Gastroesophageal sphincter (tissue), 4 donors: Measurements from ENCODE around the gene RIPOR3. TPM values are rescaled to one million over a fixed set of nuclear protein-coding genes. Genes with fewer than 3 reads are reported as not detected.
"Not testable (repeated sequence)": the region's sequence is repeated elsewhere in the genome, so short reads cannot be mapped to it uniquely, and the experiment has no call there.

Experiments
- ATAC-seq: fragments of 150-250 bp; one replicate; pipeline ENCODE4 v1.9.1; 2016; ENCODE audit warnings: mild to moderate bottlenecking, moderate library complexity
- H3K27ac ChIP-seq, 4 donors: fragments of 200-600 bp; sonication (generic) in 3 of 4; 1 replicate in 3 of 4; 2 replicates in 1 of 4; pipeline ENCODE4 v1.5.1; 2016 to 2019
- H3K27me3 ChIP-seq: fragments of 200-600 bp; sonication (generic); one replicate; pipeline ENCODE4 v1.5.1; 2019
- H3K36me3 ChIP-seq, 2 donors: fragments of 200-600 bp; sonication (generic); one replicate each; pipeline ENCODE4 v1.5.1; 2019; ENCODE audit warnings: control low read depth in 1 of 2
- H3K4me1 ChIP-seq, 3 donors: fragments of 200-600 bp; sonication (generic); 1 replicate in 2 of 3; 2 replicates in 1 of 3; pipeline ENCODE4 v1.5.1; 2016 to 2019; ENCODE audit warnings: control low read depth in 2 of 3
- H3K4me3 ChIP-seq, 2 donors: fragments of 200-600 bp; sonication (generic); one replicate each; pipeline ENCODE4 v1.5.1; 2019; ENCODE audit warnings: mild to moderate bottlenecking in 1 of 2, moderate library complexity in 1 of 2
- H3K9me3 ChIP-seq, 3 donors: fragments of 200-600 bp; sonication (generic); one replicate each; pipeline ENCODE4 v1.5.1; 2017 to 2019; ENCODE audit warnings: control low read depth in 2 of 3
- CTCF ChIP-seq, 4 experiments: fragments of 200-600 bp in 2 of 4; fragments of 450-650 bp in 2 of 4; sonication (generic) in 1 of 4; IDR thresholded peaks; one replicate each; pipeline ENCODE4 v1.5.1; 2017 to 2019; ENCODE audit warnings: antibody characterized with exemption in 4 of 4, mild to moderate bottlenecking in 2 of 4, moderate library complexity in 2 of 4
- EP300 ChIP-seq: sonication (generic); formaldehyde crosslinking; IDR thresholded peaks from one replicate; pipeline ENCODE4 v1.6.1; 2017; ENCODE audit warnings: antibody characterized with exemption, mild to moderate bottlenecking
- POLR2A ChIP-seq, 2 donors: fragments of 450-650 bp; IDR thresholded peaks; one replicate each; pipeline ENCODE4 v1.6.1; 2017; ENCODE audit warnings: antibody characterized with exemption in 2 of 2, mild to moderate bottlenecking in 2 of 2, moderate library complexity in 1 of 2
- POLR2AphosphoS5 ChIP-seq: sonication (generic); formaldehyde crosslinking; IDR thresholded peaks from one replicate; pipeline ENCODE4 v1.6.1; 2017; ENCODE audit warnings: antibody characterized with exemption
- WGBS, 2 donors: methylation state at CpG; one replicate each; pipeline ENCODE4 v1.1.5; 2018; ENCODE audit warnings: low coverage in 1 of 2; 5-methylcytosine and 5-hydroxymethylcytosine counted together
- total RNA-seq, 4 donors: library from RNA; depleted of rRNA; stranded (reverse); fragments of >200 nt; gene quantifications; one replicate each; pipeline ENCODE4 v1.1.0, GENCODE V29; 2016

RIPOR3 gene
- total RNA-seq, 4 donors from 2014 or later: 8.2 to 24.1 (median 12.9) TPM

GRCh38 chr20:50545126-50545525, 146.2 kb downstream of the RIPOR3 start:
- Histone ChIP-seq H3K4me1 (peaks cover 3 to 70% (median 12%) of the 10 kb centered on the region in 3 donors), H3K27ac (no peak overlapping the region), H3K9me3 (no peaks in the 10 kb centered on the region), H3K4me3 (no peak overlapping the region), H3K27me3 (no peaks in the 10 kb centered on the region), H3K36me3 (peaks cover 0 to 11% of the 10 kb centered on the region in 2 donors)
- TF ChIP-seq POLR2AphosphoS5 (no peak), CTCF (IDR thresholded peaks at IDR 0.05) (no peak), POLR2A (IDR thresholded peaks at IDR 0.05) (no peak), EP300 (no peak)
- no peak for ATAC-seq
- WGBS, 2 donors: 84 to 91% methylated on average over 4 to 5 of the region's 5 CpGs

GRCh38 chr20:50543326-50543725, 148.0 kb downstream of the RIPOR3 start:
- Histone ChIP-seq H3K27ac (no peak overlapping the region), H3K4me1 (peaks cover 3 to 80% (median 12%) of the 10 kb centered on the region in 3 donors), H3K27me3 (no peaks in the 10 kb centered on the region), H3K36me3 (peaks cover 0 to under 1% of the 10 kb centered on the region in 2 donors), H3K4me3 (no peak overlapping the region), H3K9me3 (no peaks in the 10 kb centered on the region)
- WGBS, 2 donors: 52 to 62% methylated on average over 5 of the region's 5 CpGs
- TF ChIP-seq POLR2AphosphoS5 (no peak), CTCF (IDR thresholded peaks at IDR 0.05) (no peak), POLR2A (IDR thresholded peaks at IDR 0.05) (no peak), EP300 (no peak)
- no peak for ATAC-seq

GRCh38 chr20:50541606-50542041, 149.7 kb downstream of the RIPOR3 start:
- peaks cover 3 to 89% (median 16%) of the 10 kb centered on the region in 3 donors for H3K4me1 ChIP-seq
- H3K27ac ChIP-seq: peak overlapping the region in 3 of 4 donors; percentile 54 to 77 (median 64)
- ATAC-seq: no peak
- H3K9me3 ChIP-seq: no peaks in the 10 kb centered on the region
- WGBS, 2 donors: 0 to 44% methylated on average over 1 to 2 of the region's 5 CpGs
- H3K36me3 ChIP-seq: no peaks in the 10 kb centered on the region
- H3K27me3 ChIP-seq: no peaks in the 10 kb centered on the region
- no peak for TF ChIP-seq POLR2AphosphoS5
- no peak overlapping the region for H3K4me3 ChIP-seq

GRCh38 chr20:50540620-50541605, 150.4 kb downstream of the RIPOR3 start:
- peak; percentile 78 for ATAC-seq
- H3K27ac ChIP-seq: peak overlapping the region in 3 of 4 donors; percentile 54 to 77 (median 64)
- H3K4me1 ChIP-seq: peaks cover 3 to 89% (median 16%) of the 10 kb centered on the region in 3 donors
- H3K27me3 ChIP-seq: no peaks in the 10 kb centered on the region
- no peak overlapping the region for H3K4me3 ChIP-seq
- TF ChIP-seq POLR2AphosphoS5 (peak; percentile 68), EP300 (no peak), POLR2A (IDR thresholded peaks at IDR 0.05) (no peak)
- no peaks in the 10 kb centered on the region for H3K36me3 ChIP-seq
- H3K9me3 ChIP-seq: no peaks in the 10 kb centered on the region
- 68 to 74% methylated on average over 10 of the region's 14 CpGs for WGBS, 2 donors

GRCh38 chr20:50539798-50540197, 151.5 kb downstream of the RIPOR3 start:
- not testable (repeated sequence) for ATAC-seq, H3K9me3 ChIP-seq, H3K4me3 ChIP-seq, H3K27me3 ChIP-seq, H3K36me3 ChIP-seq, H3K27ac ChIP-seq
- peaks cover 3 to 92% (median 16%) of the 10 kb centered on the region in 3 donors for H3K4me1 ChIP-seq
- WGBS, 2 donors: 92 to 97% methylated on average over 5 to 8 of the region's 8 CpGs

- H3K9me3 ChIP-seq: no peaks in the 10 kb centered on the region
- peak overlapping the region in 3 of 4 donors; percentile 10 to 61 (median 53) for H3K27ac ChIP-seq
- H3K4me1 ChIP-seq: peaks cover 3 to 99% (median 20%) of the 10 kb centered on the region in 3 donors
- H3K36me3 ChIP-seq: no peaks in the 10 kb centered on the region
- WGBS, 2 donors: 39 to 67% methylated on average over 4 of the region's 4 CpGs
- no peaks in the 10 kb centered on the region for H3K27me3 ChIP-seq
- TF ChIP-seq CTCF (IDR thresholded peaks at IDR 0.05) (no peak), EP300 (no peak), POLR2A (IDR thresholded peaks at IDR 0.05) (no peak), POLR2AphosphoS5 (no peak)
- ATAC-seq: no peak
- H3K4me3 ChIP-seq: no peak overlapping the region
Observed at GRCh38 chr20:50538276-50538675, 153.1 kb downstream of the RIPOR3 start.
